HG03558 (cell line): ENCODE measurements around the gene SCG5.
A peak's percentile ranks its signal among the peaks of the same experiment; 100 is the strongest.
"Not testable (repeated sequence)": the region's sequence is repeated elsewhere in the genome, so short reads cannot be mapped to it uniquely, and the experiment has no call there.

ENCODE experiments used
- ATAC-seq: cut with Tn5 transposase; IDR thresholded peaks from one replicate; pipeline ENCODE4 v1.9.1; 2021; ENCODE audit warnings: moderate number of reproducible peaks; ENCODE audit not compliant: unreplicated experiment; ENCODE audit errors: extremely low read depth

Gene SCG5

GRCh38 chr15:32641517-32642059 lies at the start of gene SCG5:
Gene SCG5 (plus strand): TSS chr15:32641710. CDS start chr15:32643593, 1,883 bp downstream.
- ATAC-seq = no peak

GRCh38 chr15:32593151-32593550 lies 48.4 kb upstream of the SCG5 start, which contains the start of gene GOLGA8N:
Gene GOLGA8N (plus strand): TSS chr15:32593456.
- not testable (repeated sequence) for ATAC-seq

GRCh38 chr15:32609518-32609917 lies 32.0 kb upstream of the SCG5 start:
- ATAC-seq = not testable (repeated sequence)

GRCh38 chr15:32610719-32611118 lies 30.8 kb upstream of the SCG5 start:
- ATAC-seq = not testable (repeated sequence)

GRCh38 chr15:32614712-32615050 lies 26.8 kb upstream of the SCG5 start:
- ATAC-seq = peak; percentile 13

GRCh38 chr15:32615051-32615870 lies 26.2 kb upstream of the SCG5 start, which contains the start of gene ARHGAP11A:
Gene ARHGAP11A (plus strand): TSS chr15:32615504. CDS start chr15:32616212, 708 bp downstream.
- ATAC-seq = peak; percentile 29

GRCh38 chr15:32615871-32616426 lies 25.6 kb upstream of the SCG5 start:
- ATAC-seq = not testable (repeated sequence)

- no peak for ATAC-seq
These were observed 5.1 kb upstream of the SCG5 start for GRCh38 chr15:32636410-32636809.

- no peak for ATAC-seq
These were observed 4.5 kb upstream of the SCG5 start for GRCh38 chr15:32636908-32637567.

GRCh38 chr15:32637704-32638103 lies 3.8 kb upstream of the SCG5 start:
- no peak for ATAC-seq

- no peak for ATAC-seq
These were observed 1.3 kb downstream of the SCG5 start for GRCh38 chr15:32642667-32643435.

GRCh38 chr15:32643907-32644445 lies 2.5 kb downstream of the SCG5 start:
- ATAC-seq = no peak

- no peak for ATAC-seq
These were observed 4.8 kb downstream of the SCG5 start for GRCh38 chr15:32646291-32646690.

- ATAC-seq = no peak
These were observed 7.8 kb downstream of the SCG5 start for GRCh38 chr15:32649342-32649741.

GRCh38 chr15:32651229-32651837 lies 9.8 kb downstream of the SCG5 start:
- no peak for ATAC-seq

- no peak for ATAC-seq
These were observed 10.7 kb downstream of the SCG5 start for GRCh38 chr15:32652178-32652577.

GRCh38 chr15:32656091-32656490 lies 14.6 kb downstream of the SCG5 start:
- no peak for ATAC-seq

GRCh38 chr15:32656496-32656895 lies 15.0 kb downstream of the SCG5 start:
- ATAC-seq = no peak

- no peak for ATAC-seq
These were observed 15.8 kb downstream of the SCG5 start for GRCh38 chr15:32657198-32657883.
